SH-SY5Y (cell line): ENCODE data around the gene SMNDC1.

Source experiments
- GATA2 ChIP-seq: IDR thresholded peaks from 2 replicates; pipeline ENCODE4 v1.6.1; 2011; ENCODE audit warnings: mild to moderate bottlenecking, low read depth, low read length
- GATA3 ChIP-seq: IDR thresholded peaks from 2 replicates; pipeline ENCODE4 v1.6.1; 2011; ENCODE audit warnings: low read depth, mild to moderate bottlenecking, low read length, moderate library complexity

SMNDC1 gene

DNA sequence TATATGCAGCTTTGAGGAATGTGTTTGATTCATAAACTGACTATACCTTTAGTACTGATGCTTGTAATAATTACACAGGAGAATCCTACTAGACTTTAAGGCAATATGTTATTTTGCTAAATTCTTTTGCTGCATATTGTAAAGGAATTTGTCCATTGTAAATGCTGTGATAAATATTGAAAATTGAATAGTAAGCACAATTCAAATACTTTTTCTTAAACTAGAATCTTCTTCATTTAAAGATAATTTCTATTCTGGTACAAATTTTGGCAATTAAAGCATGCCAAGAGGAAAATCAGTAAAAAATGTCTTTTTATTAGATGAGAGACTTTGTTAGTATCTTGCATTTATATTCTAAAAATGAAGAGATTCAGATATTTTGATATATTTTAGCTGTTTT is 45.4 kb downstream of the SMNDC1 start:
- TF ChIP-seq GATA2 = no peak
- TF ChIP-seq GATA3 = no peak

DNA sequence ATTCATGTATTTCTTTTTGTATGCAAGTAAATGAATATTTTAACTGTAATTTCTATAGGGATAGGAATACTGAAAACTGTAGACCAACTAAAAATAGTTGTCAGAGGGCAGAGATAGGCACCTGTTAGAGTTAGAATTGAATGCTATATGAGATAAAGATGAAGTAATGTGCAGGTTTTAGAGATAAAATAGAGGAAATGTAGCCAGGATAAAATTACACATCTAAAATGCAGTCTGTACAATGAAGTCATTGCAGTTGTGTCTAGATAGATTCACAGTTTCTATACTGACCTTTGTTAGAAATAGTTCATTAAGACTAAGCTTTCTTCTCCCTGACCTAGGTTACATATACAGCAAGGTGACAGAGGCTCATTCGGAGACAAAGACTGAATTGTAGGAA is 46.2 kb downstream of the SMNDC1 start:
- TF ChIP-seq GATA3 (no peak), GATA2 (no peak)

DNA sequence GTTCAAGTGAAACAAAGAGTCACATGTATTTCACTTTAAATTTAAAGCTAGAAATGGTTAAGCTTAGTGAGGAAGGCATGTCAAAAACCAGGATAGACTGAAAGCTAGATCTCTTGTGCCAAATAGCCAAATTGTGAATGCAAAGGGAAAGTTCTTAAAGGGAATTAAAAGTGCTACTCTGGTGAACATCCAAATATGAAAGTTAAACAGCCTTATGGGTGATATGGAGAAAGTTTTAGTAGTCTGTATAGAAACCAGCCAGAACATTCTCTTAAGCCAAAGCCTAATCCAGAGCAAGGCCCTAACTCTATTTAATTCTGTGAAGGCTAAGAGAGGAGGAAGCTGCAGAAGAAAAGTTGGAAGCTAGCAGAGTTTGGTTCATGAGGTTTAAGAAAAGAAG is 50.3 kb downstream of the SMNDC1 start:
- TF ChIP-seq GATA3 = no peak
- no peak for TF ChIP-seq GATA2

DNA sequence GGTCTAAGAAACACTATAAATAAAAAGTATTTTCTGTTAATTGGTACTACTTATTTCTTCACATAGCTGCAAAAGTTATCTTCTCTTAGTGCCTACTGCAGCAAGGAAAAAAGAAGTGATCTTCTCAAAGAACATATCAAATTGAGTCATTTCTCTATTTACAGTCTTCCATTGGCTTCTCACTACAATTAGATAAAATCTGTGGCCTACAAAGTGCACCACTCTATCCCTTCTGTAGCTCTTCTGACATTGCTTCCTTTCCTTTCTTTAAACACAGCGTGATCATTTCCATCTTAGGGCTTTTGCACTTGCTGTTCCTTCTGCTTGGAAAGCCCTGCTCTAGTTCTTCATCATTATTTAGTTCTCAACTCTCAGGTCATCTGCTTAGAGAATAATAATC is 52.6 kb downstream of the SMNDC1 start:
- TF ChIP-seq GATA3 = no peak
- TF ChIP-seq GATA2 = no peak

DNA sequence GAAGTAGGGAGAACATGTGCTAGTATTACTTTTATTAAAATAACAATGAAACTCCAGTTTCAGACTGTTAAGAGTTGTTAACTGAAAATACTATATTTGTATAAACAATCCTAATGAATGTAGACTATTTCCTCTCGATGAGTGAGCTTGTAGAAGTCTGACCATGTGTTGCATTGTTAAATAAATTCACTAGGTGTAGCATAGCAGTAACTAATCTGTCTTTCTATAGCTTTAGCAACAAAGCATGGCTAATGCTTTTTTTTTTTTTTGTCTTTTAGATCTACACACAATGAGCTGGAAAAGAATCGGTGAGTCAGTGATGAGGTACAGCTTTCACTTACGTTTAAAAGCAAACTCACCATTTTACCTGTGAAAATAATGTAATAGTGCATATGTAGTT is 60.2 kb downstream of the SMNDC1 start:
- no peak for TF ChIP-seq GATA3
- TF ChIP-seq GATA2 = no peak

DNA sequence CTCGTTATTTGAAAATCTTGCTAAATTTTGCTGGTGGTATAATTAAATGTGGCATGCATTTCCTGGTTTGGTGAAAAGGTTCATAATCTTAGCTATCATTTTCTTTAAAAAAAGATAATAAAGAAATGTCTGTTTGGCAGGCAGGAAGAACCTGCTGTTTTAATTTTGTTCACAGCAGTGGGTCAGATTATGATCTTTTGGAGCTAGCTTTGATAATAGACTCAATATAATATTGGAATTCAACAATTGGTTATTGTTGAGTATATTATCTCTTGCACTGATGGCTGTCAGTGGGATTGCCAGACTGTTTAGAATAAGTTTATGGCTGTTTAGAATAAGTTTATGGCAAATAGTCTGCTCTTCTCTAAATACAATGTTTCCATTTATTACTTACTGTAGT is 62.2 kb downstream of the SMNDC1 start:
- no peak for TF ChIP-seq GATA3
- TF ChIP-seq GATA2 = no peak

DNA sequence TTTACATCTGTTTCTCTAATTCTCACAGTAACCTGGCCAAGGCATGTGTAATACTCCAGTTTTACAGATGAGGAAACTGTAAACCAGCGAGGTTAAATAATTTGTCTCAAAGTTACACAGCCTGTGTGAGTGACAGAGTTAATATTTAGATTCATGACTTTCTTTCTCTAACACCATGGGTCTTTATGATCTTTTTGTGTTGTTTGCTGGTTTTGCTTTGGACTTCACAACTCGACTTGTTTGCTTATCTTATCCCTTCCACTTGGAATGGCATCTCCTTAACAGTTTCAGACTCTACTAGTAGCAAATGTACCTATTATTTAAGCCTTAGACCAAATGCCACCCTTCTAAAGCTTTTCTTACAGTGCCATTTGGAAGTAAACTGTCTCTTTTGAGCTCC is 62.9 kb downstream of the SMNDC1 start:
- TF ChIP-seq GATA2 (no peak), GATA3 (no peak)

DNA sequence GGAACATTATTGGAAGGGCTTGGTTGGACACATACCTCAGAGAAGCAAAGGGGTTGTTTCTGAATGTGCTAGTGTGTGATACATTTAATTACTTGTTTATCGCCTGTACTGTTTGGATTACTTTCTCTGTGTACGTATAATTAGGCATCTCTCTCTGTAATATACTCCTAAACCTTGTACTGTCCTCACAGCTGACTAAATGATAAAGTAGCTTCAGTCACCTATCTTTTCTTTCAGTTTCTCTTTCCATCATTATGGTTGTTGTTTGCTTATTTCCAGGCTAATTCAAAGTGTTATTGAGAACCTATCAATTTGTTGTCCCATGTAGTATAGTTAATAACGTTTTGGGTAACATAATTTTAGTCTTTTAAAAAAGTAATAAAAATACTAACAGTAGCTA is 63.3 kb downstream of the SMNDC1 start:
- TF ChIP-seq GATA2 (no peak), GATA3 (no peak)
